Effector CD4-positive, alpha-beta T cell (primary cell): ENCODE measurements around the gene AATF.
"Not testable (repeated sequence)": the region's sequence is repeated elsewhere in the genome, so short reads cannot be mapped to it uniquely, and the experiment has no call there.

ENCODE experiments used
- DNase-seq: peaks from one replicate; pipeline ENCODE4 v3.0.0-alpha.2; 2020

AATF gene

DNA sequence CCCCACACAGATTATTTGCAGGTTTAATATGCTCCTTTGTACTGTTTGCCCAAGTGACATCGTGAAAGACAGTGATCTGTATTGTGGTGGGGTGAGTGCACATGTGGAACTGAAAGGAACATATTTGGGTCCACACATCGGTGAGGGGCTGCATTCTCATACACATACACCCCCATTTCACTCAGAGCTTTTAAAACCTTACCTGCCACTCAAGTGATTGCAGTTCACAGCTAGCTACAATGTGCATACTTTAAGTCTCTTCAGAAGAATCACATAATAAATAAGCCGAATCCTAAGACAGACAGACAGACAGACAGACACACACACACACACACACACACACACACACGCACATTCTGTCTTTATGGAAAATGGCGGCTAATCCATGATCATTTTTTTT lies 102.6 kb downstream of the AATF start:
- DNase-seq: no peak

DNA sequence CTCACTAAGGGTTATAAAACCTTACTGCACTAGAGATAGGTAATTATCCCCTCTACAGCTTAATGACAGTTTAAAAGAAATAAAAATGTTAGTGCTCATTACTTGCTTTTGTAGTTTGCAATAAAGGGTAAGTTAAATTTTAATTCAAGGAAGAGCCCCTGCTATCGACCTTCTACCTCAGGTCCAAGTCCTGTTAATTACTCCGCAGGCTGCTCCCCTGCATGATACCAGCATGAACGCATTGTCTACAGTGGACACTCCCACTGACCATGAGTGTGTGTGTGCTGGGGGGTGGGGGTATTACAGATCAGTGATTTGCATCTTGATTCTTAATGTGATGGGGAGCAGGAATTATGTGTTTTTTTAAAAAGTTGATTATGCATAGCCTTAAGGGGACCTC lies 103.1 kb downstream of the AATF start:
- no peak for DNase-seq

DNA sequence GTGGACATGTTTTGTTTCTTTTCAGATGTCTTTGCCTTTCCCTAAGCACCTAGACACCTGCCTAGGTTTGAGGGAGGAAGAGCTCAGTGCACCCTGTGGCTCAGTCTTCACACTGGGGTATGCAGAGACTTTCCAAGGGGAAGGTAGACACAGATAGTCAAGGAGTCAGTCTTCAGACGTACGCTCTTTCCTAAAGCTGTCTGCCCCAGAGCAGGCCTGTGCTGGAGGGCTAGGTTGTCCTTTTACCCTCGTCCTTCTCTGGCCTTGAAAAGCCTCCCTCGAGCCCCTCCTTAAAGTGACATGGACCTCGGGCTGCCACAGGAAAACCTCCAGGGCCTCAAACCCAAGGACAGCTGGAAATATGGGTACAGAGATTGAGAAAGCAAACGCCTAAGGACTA lies 103.7 kb downstream of the AATF start:
- no peak for DNase-seq

DNA sequence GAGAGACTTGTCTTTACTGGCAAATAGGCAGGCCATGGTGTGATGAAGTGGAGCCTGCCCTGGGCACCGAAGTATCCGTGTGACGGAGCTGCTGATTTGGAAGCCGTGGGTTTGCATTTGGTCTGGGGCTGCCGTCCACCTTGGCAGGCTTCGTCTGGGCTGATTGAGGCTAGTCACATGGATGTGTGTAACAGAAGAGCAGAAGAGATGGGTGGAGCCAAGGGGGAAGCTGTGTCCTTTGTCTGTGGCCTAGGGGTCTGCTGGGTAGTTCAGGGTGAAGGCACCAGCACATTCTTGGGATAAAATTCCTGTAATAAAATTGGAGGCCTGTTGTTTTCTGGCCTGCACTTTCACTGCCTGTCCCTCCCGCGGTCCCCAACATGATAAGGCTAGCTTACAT lies 106.1 kb downstream of the AATF start:
- no peak for DNase-seq

DNA sequence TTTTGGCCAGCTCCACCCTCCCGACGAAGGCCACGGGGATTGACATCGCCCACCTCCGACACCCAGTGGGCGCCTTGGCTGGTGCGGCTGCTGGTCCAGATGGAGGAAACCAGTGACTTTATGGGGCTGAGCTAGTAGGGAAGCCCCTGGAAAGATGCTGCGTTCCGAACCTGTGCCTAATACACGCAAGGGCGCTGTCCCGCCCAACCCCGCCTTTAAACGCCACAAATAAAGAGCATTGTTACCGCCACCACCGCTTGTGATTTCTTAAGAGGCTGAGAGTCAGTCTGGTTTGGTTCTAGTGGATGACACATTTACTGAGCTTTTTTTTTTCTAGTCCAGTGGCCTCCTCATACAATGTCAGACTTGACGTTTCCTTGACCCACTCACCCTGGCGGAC lies 107.9 kb downstream of the AATF start:
- no peak for DNase-seq

DNA sequence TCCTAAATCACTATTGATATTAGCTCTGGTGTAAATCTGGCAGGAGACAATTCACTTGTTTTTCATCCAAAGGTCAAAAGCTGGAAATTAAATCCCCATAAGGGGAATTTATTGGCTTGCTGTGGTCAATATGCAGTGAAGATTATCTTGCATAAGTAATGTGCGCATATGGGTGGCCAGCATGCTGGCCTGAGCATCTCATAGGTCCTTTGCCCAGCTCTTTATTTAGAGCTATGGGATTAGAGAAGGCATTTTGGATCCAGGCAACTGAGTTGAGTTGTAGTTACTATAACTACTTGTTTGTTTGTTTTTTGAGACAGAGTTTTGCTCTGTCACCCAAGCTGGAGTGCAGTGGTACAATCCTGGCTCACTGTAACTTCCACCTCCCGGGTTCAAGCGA lies 110.7 kb downstream of the AATF start:
- no peak for DNase-seq

DNA sequence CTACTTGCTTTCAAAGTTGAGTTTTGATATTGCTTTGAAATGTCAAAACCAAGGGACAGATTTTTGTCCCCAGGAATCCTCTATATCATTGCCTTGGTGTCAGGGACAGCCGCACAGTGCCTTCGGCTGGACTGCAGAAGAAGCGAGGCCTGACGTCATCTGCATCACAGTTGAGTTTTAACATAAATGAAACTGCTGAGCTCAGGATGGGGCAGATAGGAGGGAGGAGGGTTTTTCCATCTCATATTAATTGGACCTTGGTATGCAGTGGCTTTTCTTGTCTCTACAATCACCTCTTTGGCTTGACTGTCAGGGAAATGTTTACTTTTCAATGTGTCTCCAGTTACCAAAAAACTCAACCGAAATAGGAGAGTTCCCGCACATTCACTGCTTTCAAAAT lies 111.3 kb downstream of the AATF start:
- DNase-seq: no peak

DNA sequence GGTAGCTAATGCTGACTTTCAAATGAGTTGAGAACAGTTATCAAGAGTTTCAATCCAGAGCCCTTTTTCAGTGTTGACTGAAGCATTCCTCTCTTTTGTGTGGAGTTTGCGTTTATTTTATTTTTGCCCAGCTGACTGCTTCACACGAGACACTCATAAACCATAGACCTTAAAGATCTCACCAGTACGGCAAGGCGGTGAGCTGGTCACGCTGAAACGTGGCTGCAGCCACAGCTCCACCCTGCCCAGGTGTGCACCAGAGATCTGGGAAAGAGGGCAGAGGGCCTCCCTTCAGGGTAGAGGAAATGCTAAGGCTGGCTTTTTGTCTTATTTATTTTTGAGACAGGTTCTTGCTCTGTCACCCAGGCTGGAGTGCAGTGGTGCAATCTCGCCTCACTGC lies 112.2 kb downstream of the AATF start:
- no peak for DNase-seq

DNA sequence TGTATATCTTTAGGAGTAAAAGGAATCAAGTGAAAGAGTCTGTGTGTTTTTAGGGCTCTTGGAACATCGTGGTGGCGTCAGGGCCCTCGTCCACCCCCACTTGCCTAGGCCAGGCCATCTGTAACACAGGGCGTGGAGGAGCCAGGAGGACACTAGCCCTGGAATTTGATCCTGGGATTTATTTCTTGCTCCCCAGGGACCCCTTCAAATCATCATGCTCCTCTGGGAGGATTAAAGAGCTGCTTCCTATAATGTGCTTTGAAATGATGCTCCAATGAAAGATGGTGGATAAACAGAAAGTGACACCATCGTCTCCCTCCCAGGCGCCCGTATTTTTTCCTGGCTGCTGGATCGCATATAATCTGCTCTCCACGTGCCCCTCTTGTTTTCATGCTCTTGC lies 113.3 kb downstream of the AATF start:
- no peak for DNase-seq

DNA sequence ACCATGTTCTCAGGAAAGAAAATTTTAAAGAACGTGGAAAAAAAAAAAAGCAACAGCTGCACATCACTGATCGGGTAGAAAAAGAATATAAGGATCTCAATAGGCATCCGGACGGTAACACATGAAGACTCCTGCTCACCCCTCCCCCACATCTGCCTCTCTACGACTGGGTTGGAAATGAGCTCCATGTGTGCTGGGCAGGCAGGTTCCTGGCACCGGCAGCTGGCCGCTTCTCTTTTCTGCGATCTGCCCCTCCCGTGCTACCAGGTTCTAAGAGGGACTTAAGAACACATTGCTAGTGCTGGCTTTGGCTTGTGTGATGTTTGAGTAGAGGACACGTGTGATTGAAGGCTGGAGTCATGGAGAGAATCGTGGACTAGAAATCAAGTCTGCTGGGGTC lies 115.5 kb downstream of the AATF start:
- DNase-seq: no peak

DNA sequence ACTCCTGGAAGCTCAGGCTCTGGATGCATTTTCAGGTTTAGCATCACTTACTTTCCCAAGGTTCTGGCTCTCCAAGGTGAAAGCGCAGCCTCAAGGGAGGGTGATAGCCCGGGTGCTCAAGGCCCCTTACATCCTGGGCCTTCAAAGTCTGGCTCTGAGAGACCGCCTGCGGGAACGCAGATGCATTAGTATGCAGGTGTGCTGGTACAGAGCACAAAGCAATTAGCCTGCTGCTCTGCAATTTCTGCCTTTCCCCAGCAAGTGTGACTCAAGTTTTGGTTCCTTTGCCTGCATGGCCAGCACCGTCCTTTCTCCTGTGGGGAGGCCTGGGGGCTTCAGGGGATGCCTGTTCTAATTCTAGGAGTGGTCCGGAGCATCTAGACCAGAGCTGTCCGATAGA lies 116.2 kb downstream of the AATF start:
- no peak for DNase-seq

DNA sequence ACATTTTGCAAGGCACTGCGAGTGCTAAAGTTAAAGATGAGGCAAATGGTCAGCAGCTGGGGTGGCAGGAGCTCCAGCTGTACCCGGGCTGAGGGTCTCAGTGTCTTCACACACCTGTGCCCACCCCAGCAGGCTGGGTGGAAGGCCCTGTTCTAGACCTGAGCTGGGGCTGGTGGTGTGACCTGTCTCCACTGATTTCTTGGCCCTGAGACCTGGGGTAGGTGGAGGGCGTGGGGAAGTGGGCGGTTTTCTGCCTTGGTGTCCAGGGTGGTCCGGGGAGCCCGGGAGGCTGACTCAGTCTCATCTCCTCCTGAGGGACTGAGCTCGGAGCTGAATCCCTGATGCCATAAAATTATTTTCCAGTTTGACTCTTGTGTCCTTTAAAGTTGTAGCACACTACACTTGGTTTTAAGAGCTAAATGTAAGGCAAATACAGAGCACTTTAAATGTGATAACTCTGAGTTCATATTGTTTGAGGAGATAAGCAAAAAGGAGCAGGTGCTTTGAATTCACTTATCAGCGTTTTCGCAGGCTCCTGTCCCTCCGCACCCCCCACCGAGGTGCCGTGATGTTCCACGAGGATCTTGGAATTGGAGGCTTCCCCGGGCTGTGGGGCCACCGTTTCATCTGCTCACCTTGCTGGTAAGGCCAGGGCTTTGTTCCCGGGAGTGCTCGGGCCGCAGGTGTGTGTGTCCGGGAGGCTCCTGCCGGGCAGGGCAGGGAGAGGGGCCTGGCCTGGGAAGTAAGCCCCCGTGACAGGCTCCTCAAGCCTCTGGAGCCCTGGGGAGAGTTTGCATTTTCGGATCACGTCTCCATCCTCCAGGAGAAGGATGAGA lies 117.0 kb downstream of the AATF start:
- DNase-seq: no peak

DNA sequence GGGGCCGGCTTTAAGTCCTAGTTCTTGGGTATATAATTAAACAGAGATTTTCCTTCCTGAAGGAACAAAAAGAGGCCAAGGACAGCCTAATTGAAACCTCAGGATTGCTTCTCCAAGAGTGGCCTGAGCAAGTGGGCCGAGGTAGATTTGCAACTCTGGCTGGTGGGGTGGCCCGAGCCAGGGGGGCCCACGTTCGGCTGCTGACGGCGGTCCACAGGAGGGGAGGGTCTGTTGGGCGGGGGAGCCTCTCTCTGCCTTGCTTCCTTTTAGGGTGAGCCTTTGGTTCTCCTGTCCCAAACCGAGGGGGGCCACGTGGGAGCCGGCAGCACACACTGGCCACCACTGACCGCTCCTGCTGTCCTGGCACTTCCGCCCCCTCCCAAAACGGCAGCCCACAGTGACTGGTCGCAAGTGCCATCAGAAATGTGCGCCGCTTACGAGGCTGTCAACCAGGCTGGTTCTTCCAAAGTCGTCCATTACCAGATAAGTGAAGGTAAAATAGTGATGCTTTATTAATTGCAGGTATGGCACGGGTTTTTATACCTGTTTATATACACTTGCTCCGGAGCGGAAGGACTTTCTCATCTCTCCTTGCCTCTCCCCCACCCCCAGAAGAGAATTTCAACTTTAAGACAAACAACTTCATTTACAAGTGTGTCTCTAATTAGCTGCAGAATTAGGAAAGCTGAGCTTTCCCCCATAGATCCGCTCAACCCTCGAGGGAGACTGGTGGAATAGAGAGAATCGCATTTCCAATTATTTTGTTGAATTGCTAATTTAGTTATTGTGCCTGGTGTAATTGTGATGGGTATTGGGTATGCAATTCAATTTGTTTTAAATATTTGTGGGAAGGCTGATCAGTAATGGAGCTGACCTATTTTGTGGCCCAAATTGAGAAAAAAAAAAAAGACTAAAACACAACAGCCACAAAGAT lies 117.8 kb downstream of the AATF start:
- no peak for DNase-seq

DNA sequence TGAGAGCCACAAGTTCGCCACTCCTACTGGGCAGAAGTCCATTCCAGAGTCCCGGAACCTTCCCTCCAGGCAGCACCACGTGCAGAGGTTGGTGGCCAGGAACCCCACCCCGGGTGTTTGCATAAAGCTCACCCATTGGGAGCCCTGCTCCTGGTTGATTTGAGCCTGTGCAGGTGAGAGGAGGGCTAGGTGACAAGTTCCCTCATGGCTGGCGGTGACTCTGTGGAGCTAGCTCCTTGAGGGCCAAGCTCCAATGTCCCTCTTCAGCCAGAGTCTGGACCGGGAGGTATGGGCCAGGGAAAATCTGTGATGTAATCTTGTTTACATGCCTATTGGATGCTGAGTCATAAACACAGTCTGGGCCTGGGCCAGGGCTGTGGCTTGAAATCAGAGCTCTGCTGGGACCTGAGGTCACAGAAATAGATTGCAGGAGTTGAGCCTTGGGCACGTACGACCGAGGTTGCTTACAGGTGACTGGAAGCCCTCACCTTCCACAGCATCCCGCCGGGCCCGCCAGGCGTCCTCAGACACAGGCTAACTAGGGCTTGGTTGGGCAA lies 118.9 kb downstream of the AATF start:
- no peak for DNase-seq

DNA sequence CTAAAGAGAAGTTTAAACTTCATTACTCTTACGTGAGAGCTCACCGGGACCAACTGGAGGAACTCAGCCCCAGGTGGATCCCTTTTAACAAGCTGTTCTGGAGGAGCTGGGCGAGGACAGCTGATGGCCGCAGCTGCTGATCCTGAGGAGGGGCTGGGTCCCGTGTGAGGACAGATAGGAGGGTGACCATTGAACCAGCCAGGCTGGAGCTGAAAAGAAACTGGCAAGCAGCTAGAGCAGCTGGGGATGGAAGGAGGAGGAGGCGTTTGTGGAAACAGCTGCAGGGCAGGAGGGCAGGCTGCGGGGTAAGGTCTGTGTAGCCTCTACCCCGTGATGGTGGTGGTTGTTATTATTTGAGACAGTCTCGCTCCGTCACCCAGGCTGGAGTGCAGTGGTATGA lies 119.5 kb downstream of the AATF start:
- no peak for DNase-seq

DNA sequence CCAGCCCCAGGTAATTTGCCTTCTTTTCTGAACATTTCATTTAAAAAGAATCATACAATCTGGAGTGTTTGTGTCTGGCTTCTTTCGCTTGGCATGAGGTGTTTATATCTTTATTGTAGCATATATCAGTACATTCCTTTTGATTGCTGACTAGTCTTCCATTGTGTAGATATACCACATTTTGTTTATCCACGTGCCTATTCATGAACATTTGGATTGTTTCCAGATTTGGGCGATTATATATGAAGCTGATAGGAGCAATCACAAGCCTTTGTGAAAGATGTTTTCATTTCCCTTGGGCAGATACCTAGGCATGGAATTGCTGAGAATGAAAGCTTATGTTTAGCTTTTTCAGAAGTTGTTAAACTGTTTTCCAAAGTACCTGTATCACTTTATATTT lies 120.3 kb downstream of the AATF start:
- no peak for DNase-seq

DNA sequence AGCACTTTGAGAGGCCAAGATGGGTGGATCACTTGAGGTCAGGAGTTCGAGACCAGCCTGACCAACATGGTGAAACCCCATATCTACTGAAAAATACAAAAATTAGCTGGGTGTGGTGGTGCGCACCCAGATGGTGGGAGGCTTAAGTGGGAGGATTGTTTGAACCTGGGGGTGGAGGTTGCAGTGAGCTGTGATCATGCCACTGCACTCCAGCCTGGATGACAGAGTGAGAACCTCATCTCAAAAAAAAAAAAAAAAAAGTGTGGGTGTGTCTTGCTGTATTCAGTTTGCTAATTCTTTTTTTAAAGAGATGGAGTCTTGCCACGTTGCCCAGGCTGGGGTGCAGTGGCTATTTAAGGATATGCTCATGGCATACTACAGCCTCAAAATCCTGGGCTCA lies 124.7 kb downstream of the AATF start:
- DNase-seq: not testable (repeated sequence)

DNA sequence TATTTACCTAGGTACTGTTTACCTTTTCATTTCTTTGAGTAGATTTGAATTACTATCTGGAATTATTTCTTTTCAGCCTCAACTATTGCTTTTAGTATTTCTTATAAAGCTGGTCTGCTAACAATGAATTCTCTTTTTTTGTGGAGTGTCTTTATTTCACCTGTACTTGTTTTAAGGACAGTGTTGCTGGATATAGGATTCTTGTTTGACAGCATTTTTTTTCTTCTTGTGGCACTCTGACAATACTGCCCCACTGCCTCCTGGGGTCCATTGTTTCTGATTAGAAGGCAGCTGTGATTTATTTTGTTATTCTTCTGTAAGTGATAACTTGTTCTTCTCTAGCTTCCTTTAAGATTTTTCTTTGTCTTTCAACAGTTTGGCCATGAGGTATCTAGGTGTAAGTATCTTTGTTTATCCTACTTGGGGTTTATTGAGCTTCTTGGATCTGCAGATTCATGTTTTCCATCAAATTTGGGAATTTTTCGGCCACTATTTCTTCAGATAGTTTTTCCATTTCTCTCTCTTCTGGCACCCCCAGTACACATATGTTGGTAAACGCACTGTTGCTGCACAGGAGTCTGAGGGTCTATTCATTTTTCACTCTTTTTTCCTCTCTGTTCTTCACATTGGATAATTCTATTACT lies 130.4 kb downstream of the AATF start:
- DNase-seq: no peak

DNA sequence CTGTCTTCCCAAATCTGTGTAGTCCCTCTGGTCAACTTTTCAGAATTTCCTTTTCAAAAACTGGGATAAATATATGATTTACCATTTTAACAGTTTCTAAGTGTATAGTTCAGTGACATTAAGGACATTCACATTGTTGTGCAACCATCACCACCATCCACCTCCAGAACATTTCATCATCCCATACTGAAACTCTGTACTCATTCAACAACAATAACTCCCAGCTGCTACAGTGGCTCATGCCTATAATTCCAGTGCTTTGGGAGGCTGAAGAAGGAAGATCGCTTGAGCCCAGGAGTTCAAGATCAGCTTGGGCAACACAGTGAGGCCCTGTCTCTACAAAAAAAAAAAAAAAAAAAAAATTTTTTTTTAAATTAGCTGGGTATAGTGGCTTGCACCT lies 131.0 kb downstream of the AATF start:
- no peak for DNase-seq

DNA sequence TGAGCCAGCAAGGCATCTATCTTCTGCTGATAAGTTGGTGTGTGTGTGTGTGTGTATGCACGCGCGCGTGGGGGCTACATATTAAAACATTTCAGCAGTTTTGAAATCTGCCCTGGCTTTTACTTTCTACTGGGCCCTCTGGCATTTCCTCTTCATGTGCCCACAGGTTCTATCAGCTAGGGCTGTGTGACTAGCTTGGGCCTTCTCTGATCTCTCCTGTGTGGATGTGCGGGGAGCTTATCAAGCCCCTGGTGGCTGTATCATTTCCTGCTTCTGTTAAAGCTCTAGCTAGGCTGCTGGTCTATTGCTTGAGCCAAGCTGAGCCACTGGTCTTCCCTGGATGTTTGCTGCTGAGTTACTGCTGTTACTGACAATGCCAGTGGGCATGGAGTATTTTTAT lies 132.5 kb downstream of the AATF start:
- DNase-seq: no peak

DNA sequence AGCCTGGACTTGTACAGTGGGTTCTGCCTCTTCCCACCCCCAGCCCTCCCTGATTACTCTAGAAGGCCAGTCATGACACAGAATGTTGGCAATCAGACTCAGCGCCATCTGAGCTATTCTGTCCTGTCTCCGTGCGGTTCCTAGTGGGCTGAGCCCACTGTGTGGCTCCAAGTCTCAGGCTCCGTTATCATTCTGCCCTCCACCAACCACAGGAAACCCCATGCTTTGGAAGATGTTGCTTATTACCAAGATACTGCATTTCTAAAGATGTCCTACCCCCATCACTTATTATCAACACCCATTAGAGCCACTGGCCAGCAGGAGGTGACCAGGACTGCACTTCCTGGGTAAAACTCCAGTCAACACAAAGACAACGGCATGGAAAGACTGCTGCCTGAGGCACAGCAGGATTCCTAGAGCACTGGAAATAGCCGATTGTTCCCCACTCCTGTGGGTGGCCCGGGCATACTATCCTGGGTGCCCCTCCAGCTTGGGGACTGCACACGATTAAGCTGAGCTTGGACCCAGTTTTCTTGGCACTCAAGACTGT lies 133.6 kb downstream of the AATF start:
- no peak for DNase-seq

DNA sequence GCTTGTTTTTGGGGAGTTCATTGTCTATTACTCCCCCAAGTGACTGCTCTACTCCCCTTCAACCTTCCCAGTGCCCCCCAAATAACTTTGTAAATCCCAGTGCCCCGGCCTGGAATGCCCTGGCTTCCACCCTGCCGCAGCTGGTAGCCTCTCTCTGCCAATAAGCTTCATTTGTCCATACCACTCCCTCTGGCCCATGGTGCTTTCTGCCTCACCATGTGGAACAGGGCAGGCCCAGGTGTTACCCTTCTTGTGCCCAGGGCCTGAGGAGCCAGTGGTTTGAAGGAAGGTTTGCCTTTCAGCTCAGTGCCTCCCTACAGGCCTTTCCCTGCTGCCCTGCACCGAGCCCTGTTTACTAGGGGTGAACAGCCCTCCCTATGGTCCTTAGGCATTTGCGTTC lies 134.2 kb downstream of the AATF start:
- no peak for DNase-seq

DNA sequence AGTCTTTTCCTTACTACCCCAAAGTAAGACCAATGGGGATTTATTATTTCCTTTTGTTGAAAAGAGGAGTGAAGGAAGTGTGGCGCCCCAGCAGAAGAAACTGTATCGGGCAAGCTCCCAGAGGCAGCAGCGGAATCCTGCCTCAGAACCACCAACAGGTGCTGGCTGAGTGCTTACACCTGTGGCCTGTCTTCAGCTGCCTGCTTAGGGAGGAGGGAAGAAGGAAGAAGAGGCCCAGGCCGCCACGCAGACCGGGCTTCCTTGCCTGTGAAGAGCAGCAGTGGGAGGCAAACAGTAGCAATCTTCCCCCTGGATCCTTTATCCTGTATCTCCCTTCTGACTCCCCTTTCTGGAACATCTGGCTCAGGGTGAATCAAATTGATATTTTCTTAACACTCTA lies 134.7 kb downstream of the AATF start:
- no peak for DNase-seq
